SK-N-SH (cell line): ENCODE results near the gene CD36. TPM values are rescaled to one million over a fixed set of nuclear protein-coding genes. Genes with fewer than 3 reads are reported as not detected.

Source experiments
- CTCF ChIA-PET: fragments of 300-600, 350-600 bp; formaldehyde crosslinking; extraction: SDS; loops from one replicate; lab custom pipeline; 2021; lab: Yijun Ruan, JAX
- POLR2A ChIA-PET: fragments of 350-600 bp; sonication (Branson Sonifier 250); formaldehyde crosslinking; extraction: SDS; loops from one replicate; lab custom pipeline; 2020; ENCODE audit warnings: antibody characterized with exemption, inconsistent platforms; lab: Yijun Ruan, JAX
- DNase-seq: peaks from one replicate; pipeline ENCODE4 v3.0.0; 2012
- H2AFZ ChIP-seq: fragments of 200-600 bp; sonication (generic); 2 replicates; pipeline ENCODE4 v1.8.1; 2016; ENCODE audit warnings: antibody characterized with exemption, mild to moderate bottlenecking, low read depth
- H3F3A ChIP-seq: fragments of 200-600 bp; sonication (generic); replicated peaks from 2 replicates; pipeline ENCODE3; 2016; ENCODE audit warnings: antibody characterized with exemption, mild to moderate bottlenecking; ENCODE audit not compliant: insufficient read depth
- H3K27ac ChIP-seq, 2 experiments: fragments of 200-500 bp in 1 of 2; fragments of 200-600 bp in 1 of 2; sonication (Bioruptor generic) in 1 of 2; sonication (generic), shearing (Covaris generic) in 1 of 2; 2 replicates each; pipeline versions ENCODE4 v1.5.1 to v1.6.1; 2014 to 2016; ENCODE audit warnings: low read depth in 2 of 2, inconsistent platforms in 1 of 2, low read length in 1 of 2, mild to moderate bottlenecking in 1 of 2, mixed read lengths in 1 of 2
- H3K27me3 ChIP-seq: fragments of 200-600 bp; sonication (generic), shearing (Covaris generic); 2 replicates; pipeline ENCODE4 v1.6.1; 2016; ENCODE audit warnings: mixed run types; ENCODE audit not compliant: insufficient read depth
- H3K36me3 ChIP-seq, 2 experiments: fragments of 200-500 bp in 1 of 2; fragments of 200-600 bp in 1 of 2; sonication (Bioruptor generic) in 1 of 2; sonication (generic) in 1 of 2; replicated peaks in 1 of 2; 2 replicates each; pipeline versions ENCODE3 to v1.5.1; 2014 to 2016; ENCODE audit warnings: low read length in 1 of 2, mild to moderate bottlenecking in 1 of 2; ENCODE audit not compliant: insufficient read depth in 2 of 2, control insufficient read depth in 1 of 2
- H3K4me1 ChIP-seq, 2 experiments: fragments of 200-500 bp in 1 of 2; fragments of 200-600 bp in 1 of 2; sonication (Bioruptor generic) in 1 of 2; sonication (generic), shearing (Covaris generic) in 1 of 2; 2 replicates each; pipeline versions ENCODE4 v1.5.1 to v1.6.1; 2014 to 2016; ENCODE audit warnings: low read depth in 1 of 2, low read length in 1 of 2, mixed run types in 1 of 2; ENCODE audit not compliant: insufficient read depth in 2 of 2, control insufficient read depth in 1 of 2
- H3K4me2 ChIP-seq: fragments of 200-600 bp; sonication (generic), shearing (Covaris generic); 2 replicates; pipeline ENCODE4 v1.6.1; 2017; ENCODE audit warnings: mixed run types
- H3K4me3 ChIP-seq, 2 experiments: fragments of 200-500 bp in 1 of 2; fragments of 200-600 bp in 1 of 2; sonication (Bioruptor generic) in 1 of 2; sonication (generic), shearing (Covaris generic) in 1 of 2; 2 replicates each; pipeline versions ENCODE4 v1.5.1 to v1.8.1; 2014 to 2016; ENCODE audit warnings: low read depth in 2 of 2, inconsistent platforms in 1 of 2, low read length in 1 of 2, mild to moderate bottlenecking in 1 of 2, mixed read lengths in 1 of 2, moderate library complexity in 1 of 2
- H3K79me2 ChIP-seq: fragments of 200-600 bp; sonication (generic); 2 replicates; pipeline ENCODE4 v1.8.1; 2017; ENCODE audit warnings: mild to moderate bottlenecking; ENCODE audit not compliant: insufficient read depth
- H3K9ac ChIP-seq: fragments of 200-600 bp; sonication (generic); 2 replicates; pipeline ENCODE4 v1.6.1; 2017; ENCODE audit warnings: mixed run types
- H3K9me2 ChIP-seq: fragments of 200-600 bp; sonication (generic); 2 replicates; pipeline ENCODE4 v1.6.1; 2017; ENCODE audit warnings: mixed run types
- H3K9me3 ChIP-seq: fragments of 200-600 bp; sonication (generic); 2 replicates; pipeline ENCODE4 v1.6.1; 2017; ENCODE audit warnings: mixed run types, mild to moderate bottlenecking, moderate library complexity
- H4K20me1 ChIP-seq: fragments of 200-600 bp; sonication (generic); 2 replicates; pipeline ENCODE4 v1.6.1; 2017; ENCODE audit warnings: mild to moderate bottlenecking, mixed run types; ENCODE audit not compliant: insufficient read depth
- CHD2 ChIP-seq: fragments of 150-350 bp; IDR thresholded peaks from 2 replicates; pipeline ENCODE4 v1.6.1; 2018; ENCODE audit warnings: low read length; ENCODE audit not compliant: partially characterized antibody
- EP300 ChIP-seq, 2 experiments: IDR thresholded peaks; 2 replicates each; pipeline versions ENCODE4 v1.4.0 to v1.6.1; 2012; ENCODE audit warnings: borderline replicate concordance in 1 of 2, low read depth in 1 of 2, low read length in 1 of 2
- FOSL2 ChIP-seq: IDR thresholded peaks from 2 replicates; pipeline ENCODE4 v1.4.0; 2012; ENCODE audit warnings: low read depth, mild to moderate bottlenecking, moderate library complexity, borderline replicate concordance
- JUND ChIP-seq: IDR thresholded peaks from 2 replicates; pipeline ENCODE4 v1.4.0; 2012
- NFIC ChIP-seq: IDR thresholded peaks from 2 replicates; pipeline ENCODE4 v1.4.0; 2012; ENCODE audit warnings: borderline replicate concordance
- POLR2AphosphoS5 ChIP-seq: IDR thresholded peaks from 2 replicates; pipeline ENCODE4 v1.6.1; 2012; ENCODE audit warnings: low read depth, low read length
- RAD21 ChIP-seq: IDR thresholded peaks from 2 replicates; pipeline ENCODE4 v1.6.1; 2012; ENCODE audit warnings: mild to moderate bottlenecking, low read length
- SIN3A ChIP-seq: IDR thresholded peaks from 2 replicates; pipeline ENCODE4 v1.6.1; 2012; ENCODE audit warnings: low read depth, mild to moderate bottlenecking, low read length, moderate library complexity, borderline replicate concordance
- SMC3 ChIP-seq: IDR thresholded peaks from 2 replicates; pipeline ENCODE4 v1.6.1; 2012; ENCODE audit warnings: low read depth, low read length, improper control_type of control experiment
- TCF12 ChIP-seq: IDR thresholded peaks from 2 replicates; pipeline ENCODE4 v1.4.0; 2012
- TEAD4 ChIP-seq: IDR thresholded peaks from 2 replicates; pipeline ENCODE4 v1.4.0; 2012; ENCODE audit warnings: mild to moderate bottlenecking, borderline replicate concordance; ENCODE audit not compliant: insufficient read depth
- WGBS: methylation state at CpG from one replicate; pipeline ENCODE4 v1.1.6; 2017; ENCODE audit warnings: low lambda C conversion rate; 5-methylcytosine and 5-hydroxymethylcytosine counted together
- polyA plus RNA-seq, 3 experiments: library from polyadenylated mRNA; depleted of rRNA; stranded (reverse); fragments of >200 nt; gene quantifications; 2 replicates each; pipeline ENCODE4 v1.2.3, GENCODE V29; 2012
- TF ChIP-seq, protein P1 (sequence below): IDR thresholded peaks from 2 replicates; pipeline ENCODE4 v1.4.0; 2012; ENCODE audit warnings: low read depth, borderline replicate concordance
- TF ChIP-seq, protein P2 (sequence below): IDR thresholded peaks from 2 replicates; pipeline ENCODE4; 2012
- TF ChIP-seq, protein P3 (sequence below): IDR thresholded peaks from 2 replicates; pipeline ENCODE4 v1.4.0; 2012; ENCODE audit warnings: low read depth
- TF ChIP-seq, protein P4 (sequence below): fragments of 200-600 bp; sonication (generic); IDR thresholded peaks from 2 replicates; pipeline ENCODE4 v1.6.1; 2017; ENCODE audit warnings: antibody characterized with exemption, mild to moderate bottlenecking, moderate library complexity

The CD36 gene
- polyA plus RNA-seq, 1 of the 3 experiments (the other 2 are of a cell fraction) = 0.10 TPM

DNA sequence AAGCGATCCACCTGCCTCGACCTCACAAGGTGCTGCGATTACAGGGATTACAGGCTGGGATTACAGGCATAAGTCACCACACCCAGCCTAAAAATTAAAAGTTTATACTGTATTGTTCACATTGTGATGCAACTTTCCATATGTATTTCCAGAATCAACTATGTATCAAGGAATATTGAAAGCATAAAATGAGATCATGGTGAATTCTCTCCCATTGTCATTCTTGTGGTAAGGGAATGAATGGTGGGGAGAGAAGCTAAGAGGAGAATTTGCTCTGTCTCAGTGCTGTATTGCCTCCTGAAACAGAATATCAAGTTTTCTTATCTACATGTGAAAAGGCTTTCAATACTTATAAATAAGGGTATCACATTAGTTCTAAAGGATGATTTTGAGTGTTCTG lies 81.7 kb downstream of the CD36 start (continued):
- no peak for TF ChIP-seq SMC3
- TF ChIP-seq, protein P1, sequence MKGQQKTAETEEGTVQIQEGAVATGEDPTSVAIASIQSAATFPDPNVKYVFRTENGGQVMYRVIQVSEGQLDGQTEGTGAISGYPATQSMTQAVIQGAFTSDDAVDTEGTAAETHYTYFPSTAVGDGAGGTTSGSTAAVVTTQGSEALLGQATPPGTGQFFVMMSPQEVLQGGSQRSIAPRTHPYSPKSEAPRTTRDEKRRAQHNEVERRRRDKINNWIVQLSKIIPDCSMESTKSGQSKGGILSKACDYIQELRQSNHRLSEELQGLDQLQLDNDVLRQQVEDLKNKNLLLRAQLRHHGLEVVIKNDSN = no peak
- TF ChIP-seq, protein P2, sequence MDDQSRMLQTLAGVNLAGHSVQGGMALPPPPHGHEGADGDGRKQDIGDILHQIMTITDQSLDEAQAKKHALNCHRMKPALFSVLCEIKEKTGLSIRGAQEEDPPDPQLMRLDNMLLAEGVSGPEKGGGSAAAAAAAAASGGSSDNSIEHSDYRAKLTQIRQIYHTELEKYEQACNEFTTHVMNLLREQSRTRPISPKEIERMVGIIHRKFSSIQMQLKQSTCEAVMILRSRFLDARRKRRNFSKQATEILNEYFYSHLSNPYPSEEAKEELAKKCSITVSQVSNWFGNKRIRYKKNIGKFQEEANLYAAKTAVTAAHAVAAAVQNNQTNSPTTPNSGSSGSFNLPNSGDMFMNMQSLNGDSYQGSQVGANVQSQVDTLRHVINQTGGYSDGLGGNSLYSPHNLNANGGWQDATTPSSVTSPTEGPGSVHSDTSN = no peak

DNA sequence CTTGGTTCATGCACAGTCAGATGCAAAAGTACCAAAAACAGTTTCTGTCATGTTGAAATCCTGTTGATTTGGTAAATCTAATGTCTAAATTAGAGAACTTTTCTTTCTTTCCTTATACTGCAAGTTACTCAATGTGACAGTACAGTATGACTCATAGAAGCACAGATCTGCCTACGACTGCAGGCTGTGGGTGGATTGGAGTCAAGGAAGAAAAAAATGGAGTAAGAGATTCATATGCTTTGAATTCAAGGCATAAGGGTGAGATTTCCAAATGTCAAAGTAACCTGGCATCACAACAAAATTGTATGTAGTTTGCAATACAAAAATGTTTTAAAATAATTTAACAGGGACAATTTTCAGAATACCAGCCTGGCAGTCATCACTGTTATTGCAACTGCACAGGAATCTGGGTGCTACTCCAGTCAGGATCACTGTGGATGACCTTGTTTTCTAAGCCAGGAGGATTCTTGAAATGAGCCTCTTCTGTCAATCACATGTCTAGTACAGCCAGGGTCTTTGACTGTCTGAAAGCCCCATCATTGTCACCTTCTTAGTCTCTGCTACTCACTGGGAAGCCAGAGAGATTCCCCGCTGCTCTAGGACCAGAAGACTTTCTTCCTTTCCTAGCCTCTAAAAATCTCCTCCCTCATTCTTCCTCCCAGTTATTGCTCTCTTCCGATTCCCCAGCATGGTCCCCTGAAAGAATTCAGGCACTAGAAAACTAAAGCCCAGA lies 83.6 kb downstream of the CD36 start:
- Histone ChIP-seq H3K36me3 (no peaks in the 10 kb centered on the region), H3K9ac (peak overlapping the region; percentile 58), H3K27ac (peak overlapping the region; percentile 91 to 93), H2AFZ (peak overlapping the region; percentile 8; the same call in 1 of the 2 replicates), H3K9me2 (no peaks in the 10 kb centered on the region), H3K9me3 (no peaks in the 10 kb centered on the region), H3F3A (peaks cover 24% of the 10 kb centered on the region), H3K27me3 (no peaks in the 10 kb centered on the region), H3K4me3 (0 out of 4 replicates have a peak overlapping the region, but pooled peaks of 1 of the 2 experiments have one; percentile 9), H3K79me2 (no peaks in the 10 kb centered on the region), H3K4me1 (peaks cover 7 to 33% of the 10 kb centered on the region in 2 experiments), H3K4me2 (peak overlapping the region; percentile 60), H4K20me1 (no peaks in the 10 kb centered on the region)
- DNase-seq = no peak
- WGBS = 32% methylated on average over 3 of the region's 3 CpGs
- ChIA-PET POLR2A (interaction anchor here (0.6 kb wide), 1 partner anchor 90 kb away, joined by 3 read pairs; no protein-coding TSS in a partner anchor), CTCF (interaction anchor here (1.0 to 1.2 kb wide), 2 partner anchors 10 to 198 kb away, joined by 3 to 4 read pairs; no protein-coding TSS in a partner anchor)
- TF ChIP-seq NFIC (peak; percentile 49; the same call in 1 of the 2 replicates), FOSL2 (peak; percentile 95), TEAD4 (peak; percentile 28; the same call in 1 of the 2 replicates), CHD2 (no peak), TCF12 (peak; percentile 76), SIN3A (0 out of 2 replicates have a peak, but pooled peaks have one; percentile 62), POLR2AphosphoS5 (peak; percentile 39; the same call in 1 of the 2 replicates), JUND (peak; percentile 94), RAD21 (no peak), EP300 (IDR thresholded peaks at IDR 0.05; ENCODE audit: borderline replicate concordance in 1 of 2, low read depth in 1 of 2, low read length in 1 of 2) (peak in 1 of 2 experiments; percentile 70; a peak in 2 of 4 replicates), SMC3 (no peak)
- TF ChIP-seq, protein P3, sequence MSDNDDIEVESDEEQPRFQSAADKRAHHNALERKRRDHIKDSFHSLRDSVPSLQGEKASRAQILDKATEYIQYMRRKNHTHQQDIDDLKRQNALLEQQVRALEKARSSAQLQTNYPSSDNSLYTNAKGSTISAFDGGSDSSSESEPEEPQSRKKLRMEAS = peak; percentile 57
- TF ChIP-seq, protein P4, sequence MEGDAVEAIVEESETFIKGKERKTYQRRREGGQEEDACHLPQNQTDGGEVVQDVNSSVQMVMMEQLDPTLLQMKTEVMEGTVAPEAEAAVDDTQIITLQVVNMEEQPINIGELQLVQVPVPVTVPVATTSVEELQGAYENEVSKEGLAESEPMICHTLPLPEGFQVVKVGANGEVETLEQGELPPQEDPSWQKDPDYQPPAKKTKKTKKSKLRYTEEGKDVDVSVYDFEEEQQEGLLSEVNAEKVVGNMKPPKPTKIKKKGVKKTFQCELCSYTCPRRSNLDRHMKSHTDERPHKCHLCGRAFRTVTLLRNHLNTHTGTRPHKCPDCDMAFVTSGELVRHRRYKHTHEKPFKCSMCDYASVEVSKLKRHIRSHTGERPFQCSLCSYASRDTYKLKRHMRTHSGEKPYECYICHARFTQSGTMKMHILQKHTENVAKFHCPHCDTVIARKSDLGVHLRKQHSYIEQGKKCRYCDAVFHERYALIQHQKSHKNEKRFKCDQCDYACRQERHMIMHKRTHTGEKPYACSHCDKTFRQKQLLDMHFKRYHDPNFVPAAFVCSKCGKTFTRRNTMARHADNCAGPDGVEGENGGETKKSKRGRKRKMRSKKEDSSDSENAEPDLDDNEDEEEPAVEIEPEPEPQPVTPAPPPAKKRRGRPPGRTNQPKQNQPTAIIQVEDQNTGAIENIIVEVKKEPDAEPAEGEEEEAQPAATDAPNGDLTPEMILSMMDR = no peak
- TF ChIP-seq, protein P2 = peak; percentile 86
